AG09319 (cell line): ENCODE measurements around the gene IL1RAPL1.

Experiments
- DNase-seq: peaks from one replicate; pipeline ENCODE4 v3.0.0-alpha.2; 2010; ENCODE audit warnings: low read depth; ENCODE audit errors: extremely low read depth
- TF ChIP-seq, protein P1 (sequence below): IDR thresholded peaks from 2 replicates; pipeline ENCODE4 v1.5.1; 2011; ENCODE audit warnings: low read depth, mild to moderate bottlenecking, inconsistent platforms, low read length, moderate library complexity

Gene IL1RAPL1

DNA sequence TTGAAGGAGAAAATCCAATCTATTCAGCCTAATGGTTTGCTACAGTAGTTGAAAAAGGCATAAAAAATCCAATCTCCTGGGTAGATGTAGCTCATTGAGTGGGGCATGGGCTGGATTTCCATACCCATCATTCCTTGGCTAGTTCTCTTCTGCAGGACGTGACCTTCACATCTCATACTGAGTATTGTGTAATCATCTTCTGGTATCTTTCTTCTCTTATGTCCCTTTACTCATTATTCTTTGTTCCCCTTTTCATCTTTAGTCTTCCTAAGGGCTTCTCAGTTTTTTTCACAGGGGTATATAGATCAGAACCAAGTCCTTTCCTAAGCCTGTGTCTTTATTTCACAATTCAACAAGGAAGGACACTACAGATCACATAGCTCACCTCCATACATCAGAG, 900.5 kb downstream of the IL1RAPL1 start:
- DNase-seq, result no peak
- TF ChIP-seq, protein P1, sequence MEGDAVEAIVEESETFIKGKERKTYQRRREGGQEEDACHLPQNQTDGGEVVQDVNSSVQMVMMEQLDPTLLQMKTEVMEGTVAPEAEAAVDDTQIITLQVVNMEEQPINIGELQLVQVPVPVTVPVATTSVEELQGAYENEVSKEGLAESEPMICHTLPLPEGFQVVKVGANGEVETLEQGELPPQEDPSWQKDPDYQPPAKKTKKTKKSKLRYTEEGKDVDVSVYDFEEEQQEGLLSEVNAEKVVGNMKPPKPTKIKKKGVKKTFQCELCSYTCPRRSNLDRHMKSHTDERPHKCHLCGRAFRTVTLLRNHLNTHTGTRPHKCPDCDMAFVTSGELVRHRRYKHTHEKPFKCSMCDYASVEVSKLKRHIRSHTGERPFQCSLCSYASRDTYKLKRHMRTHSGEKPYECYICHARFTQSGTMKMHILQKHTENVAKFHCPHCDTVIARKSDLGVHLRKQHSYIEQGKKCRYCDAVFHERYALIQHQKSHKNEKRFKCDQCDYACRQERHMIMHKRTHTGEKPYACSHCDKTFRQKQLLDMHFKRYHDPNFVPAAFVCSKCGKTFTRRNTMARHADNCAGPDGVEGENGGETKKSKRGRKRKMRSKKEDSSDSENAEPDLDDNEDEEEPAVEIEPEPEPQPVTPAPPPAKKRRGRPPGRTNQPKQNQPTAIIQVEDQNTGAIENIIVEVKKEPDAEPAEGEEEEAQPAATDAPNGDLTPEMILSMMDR, result no peak

DNA sequence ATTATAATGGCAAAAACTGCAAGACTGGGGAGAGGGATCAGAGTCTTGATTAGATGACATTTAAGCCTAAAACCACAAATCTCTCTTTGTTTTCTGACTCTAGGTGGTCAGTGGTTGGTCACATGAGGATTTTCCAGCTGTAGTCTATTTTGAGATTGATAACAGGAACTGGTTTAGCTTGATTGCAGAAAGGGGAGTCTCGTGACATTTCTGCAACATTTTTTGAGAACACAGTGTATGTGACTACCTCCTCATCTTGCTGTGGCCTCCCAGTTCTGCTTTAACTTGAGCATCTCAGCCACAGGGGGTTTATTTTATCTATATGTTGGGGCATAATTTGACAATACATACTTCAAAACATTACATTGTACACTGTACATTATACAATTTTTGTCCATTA, 901.7 kb downstream of the IL1RAPL1 start:
- TF ChIP-seq, protein P1, result no peak
- DNase-seq, result no peak

DNA sequence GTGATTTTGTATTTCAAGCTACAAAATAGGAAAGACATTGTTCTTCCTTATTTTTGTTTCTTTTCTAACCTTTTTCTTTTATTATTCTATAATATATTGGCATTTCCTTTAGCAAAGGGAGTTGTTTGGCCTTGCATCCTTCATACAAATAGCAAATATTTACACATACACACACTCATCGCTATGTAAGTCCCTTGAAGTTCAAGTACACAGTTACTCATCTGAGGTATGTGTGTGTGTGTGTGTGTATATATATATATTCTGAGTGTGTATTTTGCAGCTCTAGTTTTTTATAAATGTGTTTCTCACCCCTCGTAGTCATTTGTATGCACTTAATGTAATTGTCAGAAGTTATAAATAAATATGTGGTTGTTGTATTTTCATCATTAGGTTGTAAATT, 903.4 kb downstream of the IL1RAPL1 start:
- TF ChIP-seq, protein P1, result no peak

DNA sequence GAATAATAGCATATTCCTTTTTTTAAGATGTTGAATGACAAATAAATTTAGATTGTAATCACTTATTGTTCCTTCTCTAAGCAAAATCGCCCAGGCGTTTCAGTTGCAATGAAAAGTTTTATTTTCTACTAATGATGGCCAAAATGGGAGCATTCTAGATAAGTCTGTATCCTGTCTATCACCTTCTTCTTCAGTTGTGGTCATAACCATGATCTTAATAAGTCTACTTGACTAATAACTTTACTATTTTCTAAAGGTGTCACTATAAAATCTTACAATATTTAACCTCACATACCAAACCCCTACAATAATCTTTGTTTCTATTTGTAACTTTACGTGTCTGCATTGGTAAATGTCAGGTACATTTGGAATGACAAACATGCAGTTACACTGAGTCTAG, 904.4 kb downstream of the IL1RAPL1 start:
- no peak for DNase-seq
- TF ChIP-seq, protein P1, result no peak

More for the DNA sequence above, 903.4 kb downstream of the IL1RAPL1 start:
- DNase-seq, result no peak

DNA sequence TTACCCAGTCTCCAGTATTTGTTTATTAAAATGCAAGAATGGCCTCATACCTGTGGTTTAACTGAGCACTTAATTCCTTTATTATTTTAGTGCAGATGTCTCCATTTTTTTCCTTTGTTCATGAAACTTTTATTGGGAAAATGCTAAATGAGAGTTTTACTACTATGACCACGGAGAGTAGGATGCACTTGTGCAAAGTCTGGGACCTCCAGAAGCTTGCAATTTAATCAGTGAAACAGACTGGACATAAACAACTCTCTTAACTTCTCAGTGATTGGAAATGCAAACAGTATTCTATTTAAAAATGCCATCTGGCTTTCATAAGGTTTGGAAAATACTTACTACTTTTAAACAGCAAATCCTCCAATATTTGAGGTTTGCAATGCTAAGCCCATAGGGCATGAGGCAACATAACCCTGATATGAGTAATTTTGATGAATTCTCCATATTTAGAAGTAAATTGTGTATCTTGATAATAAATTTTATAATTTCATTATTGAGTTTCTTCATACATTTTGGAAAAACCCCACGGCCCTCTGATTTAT, 909.5 kb downstream of the IL1RAPL1 start:
- DNase-seq, result peak; percentile 25

DNA sequence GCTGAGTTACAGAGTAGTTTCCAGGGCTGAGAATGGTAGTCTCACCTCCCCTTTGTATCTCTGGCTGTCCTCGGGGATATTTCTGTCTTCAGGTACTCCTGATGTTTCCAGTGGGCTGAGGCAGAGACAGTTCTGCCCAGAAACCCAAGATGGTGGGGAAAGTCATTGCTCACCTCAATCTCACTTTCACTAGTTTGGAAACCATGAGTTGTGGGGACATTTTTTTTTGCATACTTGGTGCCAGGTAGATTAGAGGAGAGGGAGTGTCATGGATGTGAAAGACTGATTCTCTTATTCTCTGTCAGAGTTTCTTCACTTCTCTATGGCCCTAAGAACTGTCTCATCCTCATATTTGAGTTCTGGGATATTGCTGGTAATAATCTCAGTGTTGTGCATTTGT, 919.5 kb downstream of the IL1RAPL1 start:
- TF ChIP-seq, protein P1, result no peak
- no peak for DNase-seq

More for the DNA sequence above, 909.5 kb downstream of the IL1RAPL1 start:
- TF ChIP-seq, protein P1, result no peak

DNA sequence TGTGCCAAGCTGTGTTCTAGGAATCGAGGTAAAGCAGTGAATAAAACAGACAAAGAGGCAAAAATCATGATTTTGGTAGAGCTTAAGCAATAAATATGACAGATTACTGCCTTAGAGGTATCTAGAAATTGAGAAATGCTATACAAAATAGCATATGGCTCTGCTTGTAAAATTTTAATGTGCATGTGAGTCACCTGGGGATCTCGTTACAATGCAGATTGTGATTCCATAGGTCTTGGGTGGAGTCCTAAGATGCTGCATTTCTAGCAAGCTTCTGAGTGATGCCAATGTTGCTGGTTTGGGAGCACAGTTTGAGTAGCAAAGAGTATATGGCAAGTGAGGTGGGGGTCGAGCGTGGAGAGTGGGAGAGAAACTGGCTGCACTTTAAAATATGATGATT, 930.9 kb downstream of the IL1RAPL1 start:
- no peak for DNase-seq
- TF ChIP-seq, protein P1, result no peak
